ENCODE measurements around the gene NDOR1.
A peak's percentile ranks its signal among the peaks of the same experiment; 100 is the strongest.
"Not testable (repeated sequence)": the region's sequence is repeated elsewhere in the genome, so short reads cannot be mapped to it uniquely, and the experiment has no call there.

Gene NDOR1

GRCh38 chr9:137242269-137243203 is 37.0 kb downstream of the NDOR1 start:
- DNase-seq (ENCODE audit: low spot score): no peak
- no peak for FAIRE-seq

- DNase-seq (ENCODE audit: low spot score); FAIRE-seq: not testable (repeated sequence)
Observed at GRCh38 chr9:137243266-137243625, 37.7 kb downstream of the NDOR1 start.

DNA sequence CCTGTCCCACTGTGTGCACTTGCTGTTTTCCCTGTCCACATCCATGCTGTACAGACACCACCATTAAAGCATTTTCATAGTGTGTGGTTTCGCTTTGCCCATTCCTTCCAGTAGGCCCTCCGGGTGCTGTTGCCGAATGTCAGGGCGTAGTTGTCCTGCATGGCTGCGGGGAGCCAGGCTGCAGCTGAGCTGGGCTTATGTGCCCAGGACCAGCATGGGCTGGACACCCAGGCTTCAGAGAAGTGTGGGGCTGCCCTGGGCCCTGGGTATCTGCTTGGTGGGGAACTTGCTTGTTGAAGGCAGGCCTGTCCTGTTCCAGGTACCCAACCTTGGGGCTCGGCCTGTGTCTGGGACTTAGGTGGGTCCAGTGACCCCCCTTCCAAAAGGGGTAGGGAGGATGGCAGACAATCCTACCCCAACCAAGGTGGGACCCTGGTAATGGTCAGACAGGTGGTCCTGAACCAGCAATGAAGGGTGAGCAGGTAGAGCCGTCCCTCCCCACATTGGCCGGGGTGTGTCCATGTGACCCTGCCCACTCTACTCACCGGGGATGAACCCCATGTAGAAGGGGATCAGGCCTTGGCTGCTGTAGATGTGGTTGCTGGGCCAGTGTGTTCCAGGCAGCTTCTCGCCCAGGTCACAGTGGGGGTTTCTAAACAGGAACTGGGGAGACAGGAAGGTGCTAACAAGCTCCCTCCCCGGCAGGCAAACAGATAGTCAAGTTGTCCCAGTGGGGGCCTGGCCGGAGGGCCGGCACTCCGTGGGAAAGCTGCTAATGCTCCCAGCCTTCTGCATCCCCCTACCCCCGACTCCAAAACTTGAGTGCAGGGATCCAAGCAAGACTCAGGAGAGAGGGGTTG is 38.4 kb downstream of the NDOR1 start:
- no peak for DNase-seq (ENCODE audit: low spot score)

DNA sequence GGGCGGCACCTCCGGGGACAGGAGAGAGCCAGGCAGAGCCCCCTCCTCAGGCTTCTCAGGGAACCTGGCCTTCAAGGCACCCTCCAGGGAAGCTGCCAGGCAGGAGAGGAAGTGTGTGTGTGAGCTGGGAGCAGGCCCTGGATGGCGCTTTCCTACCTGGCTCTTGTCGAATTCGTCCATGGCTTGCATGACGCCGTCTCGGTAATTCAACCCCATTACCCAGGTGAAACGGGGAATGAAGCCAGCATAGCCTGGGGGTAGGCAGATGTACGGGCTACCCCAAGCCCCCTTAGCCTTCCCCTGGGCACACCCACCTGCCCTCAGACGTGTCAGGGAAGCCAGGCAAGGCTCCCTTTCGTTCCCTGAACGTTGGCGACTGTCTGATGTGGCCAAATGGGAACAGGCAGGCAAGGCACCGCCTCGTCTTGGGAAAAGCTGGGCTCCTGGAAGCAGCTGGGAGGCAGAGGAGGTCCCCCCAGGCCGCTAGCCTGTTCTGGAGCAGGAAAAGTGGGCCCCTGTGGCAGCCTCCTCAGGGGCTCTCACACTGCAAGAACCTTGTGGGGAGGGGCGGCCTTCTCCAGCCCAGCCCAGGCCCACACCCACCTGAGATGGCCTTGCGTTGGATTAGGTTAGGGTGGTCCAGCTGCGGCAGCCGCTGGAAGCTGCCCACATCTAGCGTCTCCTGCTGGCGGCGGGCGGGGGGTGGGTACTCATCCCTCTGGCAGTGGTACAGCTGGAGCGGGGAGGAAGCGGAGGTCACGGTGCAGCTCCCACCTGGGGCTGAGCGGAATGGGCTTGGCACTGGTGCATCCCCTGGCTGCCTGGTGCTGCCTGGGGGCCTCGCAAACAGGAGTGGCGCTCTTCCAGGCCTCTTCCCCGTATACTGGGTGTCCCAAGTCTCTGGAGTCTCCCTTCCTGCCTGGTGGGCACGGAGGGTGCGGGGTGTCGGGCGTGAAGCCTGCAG is 39.3 kb downstream of the NDOR1 start:
- no peak for FAIRE-seq
- DNase-seq (ENCODE audit: low spot score): no peak

More for the DNA sequence above, 38.4 kb downstream of the NDOR1 start:
- FAIRE-seq: peak; percentile 42

DNA sequence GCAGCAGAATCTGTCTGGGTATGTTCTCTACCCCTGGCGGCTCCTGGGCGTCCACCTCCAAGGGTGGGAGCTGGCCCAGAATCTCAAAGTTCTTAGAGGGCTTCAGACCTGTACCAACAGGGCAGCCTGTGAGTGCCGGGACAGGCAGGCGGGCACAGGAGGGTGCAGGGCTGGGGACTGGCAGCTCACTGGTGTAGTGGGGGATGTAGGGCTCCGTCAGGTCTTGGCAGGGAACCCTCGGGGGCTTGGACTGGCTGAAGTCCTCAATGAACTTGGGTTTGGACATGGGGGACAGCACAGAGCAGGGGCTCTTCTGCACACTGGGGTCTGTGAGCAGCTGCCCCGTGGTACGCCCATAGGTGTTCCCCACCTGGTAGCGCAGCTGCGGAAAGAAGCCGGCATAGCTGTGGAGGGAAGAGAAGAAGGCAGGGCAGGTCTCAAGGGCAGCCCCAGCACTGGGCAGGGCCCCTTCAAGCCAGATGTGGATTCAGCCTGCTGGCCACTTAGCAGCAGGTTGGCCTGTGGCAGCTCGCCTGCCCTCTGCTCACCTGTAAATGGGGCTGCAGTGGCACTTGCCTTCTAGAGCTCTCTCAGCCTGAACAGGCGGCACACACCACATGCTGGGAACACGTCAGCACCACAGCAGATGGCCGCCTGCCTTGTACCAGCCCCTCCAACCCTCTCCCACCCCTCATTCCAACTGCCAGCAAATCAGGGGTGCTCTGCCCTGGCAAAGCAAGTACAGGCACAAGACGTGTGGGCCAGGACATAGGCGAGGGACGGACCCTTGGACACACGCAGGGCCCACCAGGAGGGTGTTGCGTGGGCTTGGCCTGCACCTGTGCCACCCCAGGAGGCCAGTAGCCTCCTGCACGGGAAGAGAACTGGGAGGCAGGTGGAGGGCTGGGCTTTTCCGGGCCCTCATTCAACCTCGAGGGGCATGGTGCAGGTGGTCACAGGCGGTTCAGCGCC is 40.2 kb downstream of the NDOR1 start:
- DNase-seq (ENCODE audit: low spot score) (no peak), FAIRE-seq (no peak)

DNA sequence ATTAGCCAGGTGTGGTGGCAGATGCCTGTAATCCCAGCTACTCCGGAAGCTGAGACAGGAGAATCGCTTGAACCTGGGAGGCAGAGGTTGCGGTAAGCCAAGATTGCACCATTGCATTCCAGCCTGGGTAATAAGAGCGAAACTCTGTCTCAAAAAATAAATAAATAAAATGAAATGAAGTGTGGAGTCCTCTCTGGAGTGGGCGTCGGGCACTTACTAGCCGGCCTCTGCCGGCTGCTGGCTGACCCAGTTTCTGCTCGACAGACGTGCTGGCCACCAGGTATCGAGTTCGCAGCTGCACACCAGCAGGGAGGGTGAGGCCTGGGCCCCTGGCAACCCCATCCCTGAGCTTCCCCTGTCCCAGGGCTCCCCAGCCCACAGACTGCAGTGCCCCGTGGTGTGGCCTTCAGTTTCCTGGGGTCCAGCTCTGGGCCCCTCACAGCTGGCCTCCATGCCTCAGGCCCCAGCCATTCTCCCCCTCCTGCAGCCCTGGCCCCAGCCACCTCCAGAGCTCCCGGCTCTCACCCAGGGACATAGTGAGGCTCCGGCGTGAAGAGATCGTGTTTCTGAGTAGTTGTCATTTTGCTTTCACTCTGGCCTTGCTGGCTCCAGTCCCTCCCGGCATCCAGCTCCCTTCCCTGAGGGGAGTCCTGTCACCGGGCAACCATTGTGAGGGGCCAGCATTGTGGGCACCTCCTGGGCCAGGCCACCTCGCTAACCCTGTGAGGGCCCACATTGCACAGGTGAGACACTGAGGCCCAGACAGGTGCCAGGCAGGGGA is 41.8 kb downstream of the NDOR1 start:
- no peak for DNase-seq (ENCODE audit: low spot score)
- FAIRE-seq: no peak

- no peak for FAIRE-seq
- no peak for DNase-seq (ENCODE audit: low spot score)
Observed at GRCh38 chr9:137247916-137248175, 42.3 kb downstream of the NDOR1 start.

DNA sequence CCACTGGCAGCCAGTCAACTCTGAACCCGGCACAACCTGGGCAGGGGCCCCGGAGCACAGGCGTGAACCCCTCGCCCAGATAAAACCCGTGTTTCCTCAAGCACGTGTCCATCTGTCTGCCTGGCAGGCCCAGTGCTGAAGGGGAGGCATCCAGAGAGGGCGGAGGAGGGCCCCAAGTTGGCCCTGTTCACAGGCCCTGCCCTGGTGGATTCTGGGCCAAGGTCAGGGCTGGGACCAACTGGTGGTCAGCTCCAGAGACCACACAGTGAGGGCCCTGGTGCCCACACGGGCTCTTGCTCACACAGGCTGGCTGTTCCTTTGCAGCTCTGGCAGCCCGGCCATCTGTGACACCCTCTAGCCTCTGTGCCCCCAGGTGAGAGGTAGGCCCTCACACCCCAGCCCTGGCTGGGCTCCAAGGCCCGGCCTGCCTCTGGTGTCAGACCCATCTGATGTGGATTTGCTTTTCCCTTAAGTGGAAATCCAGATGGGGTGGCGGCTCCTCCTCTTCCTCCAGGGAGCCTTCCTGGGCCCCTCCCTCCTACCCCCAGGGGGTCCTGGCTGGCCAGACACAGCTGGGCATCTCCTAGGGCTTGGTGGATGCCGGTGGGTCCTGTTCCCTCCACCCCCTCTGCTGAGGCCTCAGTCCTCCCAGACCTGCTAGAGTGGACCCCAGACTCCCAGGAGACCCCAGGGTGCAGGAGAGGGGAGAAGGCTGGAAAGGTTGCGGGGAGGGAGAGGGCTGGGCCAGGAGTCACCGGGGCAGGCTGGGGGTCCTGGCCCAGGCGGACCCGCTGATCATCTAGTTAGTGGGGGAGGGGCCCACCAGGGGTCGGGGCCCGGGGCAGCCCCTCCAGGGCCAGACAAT is 45.1 kb downstream of the NDOR1 start:
- FAIRE-seq (no peak), DNase-seq (ENCODE audit: low spot score) (no peak)

- FAIRE-seq: no peak
- DNase-seq (ENCODE audit: low spot score): no peak
Observed at GRCh38 chr9:137251194-137251461, 45.6 kb downstream of the NDOR1 start, which contains the start of gene STPG3. Gene STPG3 (plus strand): TSS chr9:137251286. CDS start chr9:137251287, 1 bp downstream.

DNA sequence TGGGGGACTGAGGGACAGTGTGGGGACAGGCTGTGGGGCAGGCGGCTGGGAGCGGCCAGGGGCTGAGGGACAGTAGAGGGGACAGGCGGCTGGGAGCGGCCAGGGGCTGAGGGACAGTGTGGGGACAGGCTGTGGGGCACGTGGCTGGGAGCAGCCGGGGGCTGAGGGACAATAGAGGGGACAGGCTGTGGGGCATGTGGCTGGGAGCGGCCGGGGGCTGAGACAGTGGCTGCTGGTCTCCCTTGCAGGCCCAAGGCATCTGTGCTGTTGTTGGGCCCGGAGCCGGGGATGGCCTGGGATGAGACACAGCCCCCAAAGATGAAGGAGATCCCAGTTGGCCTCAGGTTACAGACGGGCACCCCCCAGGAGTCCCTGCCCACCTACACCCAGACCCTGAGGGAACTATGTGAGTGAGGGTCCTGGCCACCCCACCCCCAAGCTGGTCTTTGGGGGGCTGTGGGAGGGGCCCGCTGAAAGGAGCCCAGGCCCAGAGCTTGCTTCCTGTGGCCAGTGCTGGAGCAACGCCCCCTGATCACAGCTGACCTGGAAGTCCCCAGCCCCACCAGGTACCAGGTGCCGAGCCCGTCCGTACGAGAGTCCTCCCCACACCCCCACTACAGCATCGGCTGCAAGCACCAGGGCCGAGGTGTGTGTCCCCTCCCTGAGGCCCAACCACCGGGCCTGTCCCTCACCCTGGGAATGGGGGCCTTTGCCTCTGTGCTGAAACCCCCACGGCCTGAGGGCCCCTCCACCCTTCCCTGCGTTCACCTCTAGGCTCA is 46.2 kb downstream of the NDOR1 start:
- FAIRE-seq: no peak
- DNase-seq (ENCODE audit: low spot score): no peak

DNA sequence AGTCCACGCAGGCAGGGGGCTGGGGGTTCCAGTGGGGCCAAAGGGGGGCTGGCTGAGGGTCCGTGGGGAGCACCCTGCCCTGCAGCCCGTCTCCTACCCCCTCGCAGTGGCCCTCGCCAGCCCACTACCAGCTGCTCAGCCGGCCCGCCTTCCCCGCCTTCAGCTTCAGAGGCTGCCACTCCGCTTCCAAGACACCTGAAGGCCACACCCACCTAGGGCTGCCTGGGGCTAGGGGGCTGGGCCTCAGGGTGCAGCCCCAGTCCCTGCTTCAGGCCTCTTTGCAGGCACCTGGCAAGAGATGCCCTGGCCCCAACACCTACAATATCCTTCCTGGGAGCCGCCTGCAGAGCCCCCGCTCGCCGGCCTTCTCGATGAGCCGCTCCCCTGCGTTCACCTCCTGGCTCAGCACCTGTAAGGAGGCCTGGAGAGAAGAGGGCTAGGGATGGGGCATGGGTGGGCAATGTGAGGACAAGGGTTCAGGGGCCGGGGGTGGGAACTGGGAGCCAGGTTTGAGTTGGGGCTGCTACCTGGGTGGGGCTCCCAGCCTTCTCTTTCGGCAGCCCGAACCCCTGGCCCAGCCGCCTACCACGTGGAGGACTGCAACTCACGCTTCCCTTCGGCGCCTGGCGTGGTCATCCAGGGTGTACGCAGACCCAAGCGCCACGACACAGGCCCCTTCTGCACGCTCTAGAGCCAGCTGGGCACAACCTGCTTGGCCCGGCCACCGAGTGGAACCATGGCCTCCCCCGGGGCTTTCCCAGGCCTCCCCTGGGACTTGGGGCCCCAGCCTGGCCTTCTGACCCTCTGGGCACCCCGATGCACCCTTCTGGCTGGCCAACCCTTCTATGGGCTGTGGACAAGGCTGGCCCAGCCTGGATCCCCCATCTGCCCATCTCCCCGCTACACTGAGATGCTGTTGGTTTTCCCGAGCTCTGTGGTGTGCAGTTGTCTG is 47.3 kb downstream of the NDOR1 start:
- DNase-seq (ENCODE audit: low spot score) (no peak), FAIRE-seq (no peak)

- no peak for DNase-seq (ENCODE audit: low spot score)
- no peak for FAIRE-seq
Observed at GRCh38 chr9:137253717-137254623, 48.5 kb downstream of the NDOR1 start.

DNA sequence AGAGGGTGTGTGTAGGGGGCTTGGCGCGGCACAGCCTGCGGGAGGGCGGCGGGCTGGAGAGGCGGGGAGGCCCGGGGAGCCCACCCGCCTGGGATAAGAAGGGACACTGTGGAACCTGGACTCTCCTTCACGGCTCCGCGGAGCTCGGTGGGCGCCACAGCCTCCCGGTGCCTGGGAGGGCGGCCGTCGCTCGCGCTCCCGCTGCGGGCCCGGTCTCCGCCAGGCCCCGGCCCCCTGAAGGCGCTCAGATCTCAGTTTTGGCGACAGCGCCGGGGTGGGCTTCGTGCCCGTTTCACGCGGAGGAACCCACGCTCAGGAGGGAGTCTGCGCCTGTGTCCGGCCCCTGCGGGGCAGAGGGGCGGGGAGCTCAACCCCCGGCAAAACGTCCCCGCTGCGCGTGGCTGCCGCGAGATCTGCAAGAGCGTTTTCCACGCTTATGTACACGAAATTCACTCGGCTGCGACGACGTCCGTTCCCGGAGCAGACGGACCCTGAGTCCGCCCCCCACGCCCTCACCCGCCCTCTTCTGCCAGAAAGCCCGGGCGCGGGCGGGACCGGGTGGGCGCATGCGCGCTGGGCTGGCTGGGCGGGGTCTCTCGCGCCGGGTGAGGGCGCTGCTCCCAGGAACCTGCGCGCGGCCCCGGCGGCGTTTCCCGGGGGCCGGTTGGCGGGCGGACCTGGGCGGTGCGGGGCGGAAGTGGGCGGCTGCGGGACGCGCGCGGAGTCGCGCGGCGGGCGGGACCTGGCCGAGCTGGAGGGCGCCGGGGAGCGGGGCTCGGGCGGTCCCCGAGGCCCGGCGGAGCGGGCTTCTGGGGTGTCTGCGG is 49.3 kb downstream of the NDOR1 start, which contains the start of gene NELFB:
Gene NELFB (plus strand): TSS at position 704 of the 824 bp plus-strand sequence.
- DNase-seq (ENCODE audit: low spot score) (peak; percentile 98), FAIRE-seq (peak; percentile 84)

DNA sequence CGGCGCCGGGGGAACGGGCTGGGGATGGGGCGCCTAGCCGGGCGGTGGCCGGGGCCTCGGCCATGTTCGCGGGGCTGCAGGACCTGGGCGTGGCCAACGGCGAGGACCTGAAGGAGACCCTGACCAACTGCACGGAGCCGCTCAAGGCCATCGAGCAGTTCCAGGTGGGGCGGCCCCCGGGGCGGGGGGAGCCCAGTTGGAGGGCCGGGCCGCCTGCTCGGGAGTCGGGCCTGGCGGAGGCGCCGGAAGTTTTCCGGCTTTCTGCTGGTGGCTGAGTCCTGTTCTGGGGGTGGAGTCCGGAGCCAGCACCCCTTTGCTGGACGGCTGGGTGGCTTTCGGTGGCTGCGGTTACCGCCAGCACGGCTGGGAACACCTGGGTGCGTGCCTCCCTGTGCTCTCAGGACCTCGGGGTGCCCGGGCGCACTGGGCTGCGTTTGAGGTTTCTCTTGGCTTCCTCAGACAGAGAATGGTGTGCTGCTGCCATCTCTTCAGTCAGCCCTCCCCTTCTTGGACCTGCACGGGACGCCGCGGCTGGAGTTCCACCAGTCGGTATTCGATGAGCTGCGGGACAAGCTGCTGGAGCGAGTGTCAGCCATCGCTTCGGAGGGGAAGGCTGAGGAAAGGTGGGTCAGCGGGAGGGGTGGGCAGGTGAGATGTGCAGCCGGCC is 50.1 kb downstream of the NDOR1 start:
- no peak for FAIRE-seq
- no peak for DNase-seq (ENCODE audit: low spot score)
